ENCODE measurements around the gene CAMK2N2. TPM values are rescaled to one million over a fixed set of nuclear protein-coding genes. Genes with fewer than 3 reads are reported as not detected.

CAMK2N2 gene
- polyA plus RNA-seq, 1 donor: 0.25 TPM

DNA sequence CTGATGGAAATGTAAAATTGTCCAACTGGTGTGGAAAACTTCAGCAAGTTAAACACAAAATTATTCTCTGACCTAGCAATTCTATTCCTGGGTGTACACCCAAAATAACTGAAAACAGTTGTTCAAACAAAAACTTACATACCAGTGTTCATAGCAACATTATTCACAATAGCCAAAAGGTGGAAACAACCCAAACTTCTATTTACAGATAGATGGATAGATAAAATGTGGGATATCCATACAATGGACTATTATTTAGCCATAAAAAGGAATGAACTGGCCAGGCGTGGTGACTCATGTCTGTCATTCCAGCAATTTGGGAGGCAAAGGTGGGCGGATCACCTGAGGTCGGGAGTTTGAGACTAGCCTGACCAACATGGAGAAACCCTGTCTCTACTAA is 38.8 kb downstream of the CAMK2N2 start:
- DNase-seq: no peak

DNA sequence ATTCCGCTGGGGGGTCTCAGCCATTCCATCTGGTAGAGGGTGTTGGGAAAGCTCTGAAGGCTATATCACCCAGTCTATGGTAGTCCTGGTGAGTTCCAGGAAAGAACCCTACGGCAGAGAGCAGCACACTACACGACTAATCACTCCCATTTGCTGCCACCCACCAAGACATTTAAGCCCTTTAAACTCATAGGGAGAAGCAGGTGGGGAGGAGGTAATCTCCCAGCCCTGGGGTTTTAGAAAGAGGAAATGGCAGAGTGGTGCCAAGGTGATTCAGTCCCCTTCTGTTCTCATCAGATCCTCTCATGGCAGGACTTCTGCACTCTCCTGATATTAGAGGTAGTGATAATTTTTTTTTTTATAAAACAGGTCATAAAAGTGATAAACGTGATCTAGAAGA is 42.5 kb downstream of the CAMK2N2 start:
- DNase-seq: no peak

DNA sequence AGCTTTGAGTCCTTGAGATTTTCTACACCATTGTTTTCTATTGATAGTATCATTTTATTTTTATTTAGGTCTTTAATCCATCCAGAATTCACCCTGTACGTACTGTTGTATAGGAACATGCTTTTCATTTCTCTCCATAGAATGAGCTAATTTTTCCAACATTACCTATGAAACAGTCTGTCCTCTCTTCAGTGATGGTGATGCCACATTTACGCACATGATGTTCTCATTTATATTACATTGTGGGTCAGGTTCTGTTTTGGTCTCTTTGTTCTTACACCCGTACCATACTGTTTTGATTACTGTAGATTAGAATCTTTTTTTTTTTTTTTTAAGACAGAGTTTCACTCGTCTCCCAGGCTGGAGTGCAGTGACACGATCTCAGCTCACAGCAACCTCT is 49.6 kb downstream of the CAMK2N2 start:
- no peak for DNase-seq

DNA sequence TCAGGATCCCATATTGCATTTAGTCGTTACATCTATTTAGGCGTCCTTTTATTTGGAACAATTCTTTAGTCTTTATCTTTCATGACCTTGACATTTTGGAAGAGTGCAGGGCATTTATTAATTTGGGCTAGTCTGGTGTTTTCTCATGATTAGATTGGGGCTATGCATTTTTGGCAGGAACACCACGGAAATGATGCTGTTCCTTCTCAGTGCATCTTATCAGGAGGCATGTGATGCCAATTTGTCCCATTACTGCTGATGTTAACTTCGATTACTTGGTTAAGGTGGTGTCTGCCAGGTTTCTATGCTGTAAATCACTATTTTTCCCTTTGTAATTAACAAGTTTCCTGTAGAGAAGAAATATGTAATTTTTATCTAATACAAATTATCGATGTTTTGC is 50.1 kb downstream of the CAMK2N2 start:
- no peak for DNase-seq

Other genes with a start within 250 kb of the CAMK2N2 start
- gene ABCC5, start 243.7 kb downstream of the CAMK2N2 start, polyA plus RNA-seq (ENCODE audit: insufficient read length): 68.0 TPM
- not detected for gene HTR3D, start 229.8 kb downstream of the CAMK2N2 start, polyA plus RNA-seq (ENCODE audit: insufficient read length)
- gene HTR3C, start 208.5 kb downstream of the CAMK2N2 start, polyA plus RNA-seq (ENCODE audit: insufficient read length): not detected
- not detected for gene HTR3E, start 164.5 kb downstream of the CAMK2N2 start, polyA plus RNA-seq (ENCODE audit: insufficient read length)
- gene EIF2B5, start 126.2 kb downstream of the CAMK2N2 start, polyA plus RNA-seq (ENCODE audit: insufficient read length): 54.6 TPM
- gene DVL3, start 106.2 kb downstream of the CAMK2N2 start, polyA plus RNA-seq (ENCODE audit: insufficient read length): 83.6 TPM
- gene AP2M1, start 86.7 kb downstream of the CAMK2N2 start, polyA plus RNA-seq (ENCODE audit: insufficient read length): 380 TPM
- 65.4 TPM for gene ABCF3, start 75.4 kb downstream of the CAMK2N2 start, polyA plus RNA-seq (ENCODE audit: insufficient read length)
- gene VWA5B2, start 32.0 kb downstream of the CAMK2N2 start, polyA plus RNA-seq (ENCODE audit: insufficient read length): 2.2 TPM
- 37.0 TPM for gene ALG3, start 12.6 kb downstream of the CAMK2N2 start, polyA plus RNA-seq (ENCODE audit: insufficient read length)
- gene EEF1AKMT4, start 11.9 kb downstream of the CAMK2N2 start, polyA plus RNA-seq (ENCODE audit: insufficient read length): 2.2 TPM
- not detected for gene ECE2, start 14.5 kb upstream of the CAMK2N2 start, polyA plus RNA-seq (ENCODE audit: insufficient read length)
- 252 TPM for gene PSMD2, start 37.7 kb upstream of the CAMK2N2 start, polyA plus RNA-seq (ENCODE audit: insufficient read length)
- 178 TPM for gene EIF4G1, start 53.1 kb upstream of the CAMK2N2 start, polyA plus RNA-seq (ENCODE audit: insufficient read length)
- gene FAM131A, start 76.0 kb upstream of the CAMK2N2 start, polyA plus RNA-seq (ENCODE audit: insufficient read length): 9.9 TPM
- gene CLCN2, start 100.1 kb upstream of the CAMK2N2 start, polyA plus RNA-seq (ENCODE audit: insufficient read length): 13.1 TPM
- gene POLR2H, start 100.2 kb upstream of the CAMK2N2 start, polyA plus RNA-seq (ENCODE audit: insufficient read length): 106 TPM
- gene THPO, start 116.7 kb upstream of the CAMK2N2 start, polyA plus RNA-seq (ENCODE audit: insufficient read length): 3.3 TPM
- 10.6 TPM for gene CHRD, start 118.5 kb upstream of the CAMK2N2 start, polyA plus RNA-seq (ENCODE audit: insufficient read length)

All from left kidney (tissue), 2 donors.